ENCODE results near the gene MIPEP. TPM values are rescaled to one million over a fixed set of nuclear protein-coding genes. Genes with fewer than 3 reads are reported as not detected.
"Not testable (repeated sequence)": the region's sequence is repeated elsewhere in the genome, so short reads cannot be mapped to it uniquely, and the experiment has no call there.

MIPEP gene
- total RNA-seq, 4 donors from 2014 or later: 17.1 to 27.9 (median 24.1) TPM

DNA sequence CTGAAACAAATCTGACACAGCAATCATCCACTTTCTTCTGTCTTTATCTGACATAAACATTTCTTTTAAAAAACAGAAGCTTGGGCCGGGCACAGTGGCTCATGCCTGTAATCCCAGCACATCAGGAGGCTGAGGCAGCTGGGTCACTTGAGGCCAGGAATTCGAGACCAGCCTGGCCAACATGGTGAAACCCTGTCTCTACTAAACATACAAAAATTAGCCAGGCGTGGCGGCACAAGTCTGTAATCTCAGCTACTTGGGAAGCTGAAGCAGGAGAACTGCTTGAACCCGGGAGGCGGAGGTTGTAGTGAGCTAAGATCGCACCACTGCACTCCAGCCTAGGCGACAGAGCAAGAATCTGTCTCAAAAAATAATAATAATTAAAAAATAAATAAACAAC, 127.4 kb downstream of the MIPEP start:
- WGBS, 2 donors: 28 to 56% methylated on average over 8 of the region's 8 CpGs
- peak in 1 of 2 donors; percentile 23 for TF ChIP-seq POLR2A (IDR thresholded peaks at IDR 0.05)
- H3K9me3 ChIP-seq; H3K4me3 ChIP-seq (replicated peaks in 1 of 3); H3K27me3 ChIP-seq; intact Hi-C loops (cut with DNase I); H3K36me3 ChIP-seq: not testable (repeated sequence)
- Histone ChIP-seq H3K4me1 (peaks cover 37 to 62% of the 10 kb centered on the region in 2 donors), H3K27ac (peak overlapping the region; percentile 1 to 77 (median 48))
- peak; percentile 83 to 84 for DNase-seq

DNA sequence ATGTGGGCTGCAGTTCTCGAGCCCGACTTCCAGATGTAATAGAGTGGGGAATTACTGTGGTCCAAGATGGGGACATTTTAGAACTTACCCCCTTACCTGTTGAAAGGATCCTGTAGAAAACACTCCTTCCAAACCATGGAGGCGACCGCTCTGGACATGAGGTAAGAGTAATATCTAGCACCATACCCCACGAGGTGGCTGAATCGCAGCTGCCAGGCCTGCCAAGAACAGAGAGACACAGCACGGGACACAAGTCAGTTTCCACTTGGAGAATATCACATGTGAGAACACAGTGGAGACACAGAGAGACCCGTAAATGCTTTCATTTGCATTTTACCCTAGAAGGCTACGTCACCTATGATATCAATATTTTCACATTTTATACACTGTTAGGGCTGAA, 129.2 kb downstream of the MIPEP start:
- H3K9me3 ChIP-seq: no peaks in the 10 kb centered on the region
- WGBS, 2 donors: 95 to 96% methylated on average over 9 of the region's 9 CpGs
- no peak overlapping the region for H3K4me3 ChIP-seq (replicated peaks in 1 of 3)
- H3K27ac ChIP-seq: peak overlapping the region in 2 of 3 donors; percentile 75 to 77
- no peaks in the 10 kb centered on the region for H3K27me3 ChIP-seq
- no peak for TF ChIP-seq POLR2A (IDR thresholded peaks at IDR 0.05)
- TF ChIP-seq, protein P1, sequence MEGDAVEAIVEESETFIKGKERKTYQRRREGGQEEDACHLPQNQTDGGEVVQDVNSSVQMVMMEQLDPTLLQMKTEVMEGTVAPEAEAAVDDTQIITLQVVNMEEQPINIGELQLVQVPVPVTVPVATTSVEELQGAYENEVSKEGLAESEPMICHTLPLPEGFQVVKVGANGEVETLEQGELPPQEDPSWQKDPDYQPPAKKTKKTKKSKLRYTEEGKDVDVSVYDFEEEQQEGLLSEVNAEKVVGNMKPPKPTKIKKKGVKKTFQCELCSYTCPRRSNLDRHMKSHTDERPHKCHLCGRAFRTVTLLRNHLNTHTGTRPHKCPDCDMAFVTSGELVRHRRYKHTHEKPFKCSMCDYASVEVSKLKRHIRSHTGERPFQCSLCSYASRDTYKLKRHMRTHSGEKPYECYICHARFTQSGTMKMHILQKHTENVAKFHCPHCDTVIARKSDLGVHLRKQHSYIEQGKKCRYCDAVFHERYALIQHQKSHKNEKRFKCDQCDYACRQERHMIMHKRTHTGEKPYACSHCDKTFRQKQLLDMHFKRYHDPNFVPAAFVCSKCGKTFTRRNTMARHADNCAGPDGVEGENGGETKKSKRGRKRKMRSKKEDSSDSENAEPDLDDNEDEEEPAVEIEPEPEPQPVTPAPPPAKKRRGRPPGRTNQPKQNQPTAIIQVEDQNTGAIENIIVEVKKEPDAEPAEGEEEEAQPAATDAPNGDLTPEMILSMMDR (IDR thresholded peaks at IDR 0.05): no peak
- intact Hi-C loops (cut with DNase I): no loop called here
- no peaks in the 10 kb centered on the region for H3K36me3 ChIP-seq
- DNase-seq: no peak
- H3K4me1 ChIP-seq: peaks cover 41 to 60% of the 10 kb centered on the region in 2 donors

DNA sequence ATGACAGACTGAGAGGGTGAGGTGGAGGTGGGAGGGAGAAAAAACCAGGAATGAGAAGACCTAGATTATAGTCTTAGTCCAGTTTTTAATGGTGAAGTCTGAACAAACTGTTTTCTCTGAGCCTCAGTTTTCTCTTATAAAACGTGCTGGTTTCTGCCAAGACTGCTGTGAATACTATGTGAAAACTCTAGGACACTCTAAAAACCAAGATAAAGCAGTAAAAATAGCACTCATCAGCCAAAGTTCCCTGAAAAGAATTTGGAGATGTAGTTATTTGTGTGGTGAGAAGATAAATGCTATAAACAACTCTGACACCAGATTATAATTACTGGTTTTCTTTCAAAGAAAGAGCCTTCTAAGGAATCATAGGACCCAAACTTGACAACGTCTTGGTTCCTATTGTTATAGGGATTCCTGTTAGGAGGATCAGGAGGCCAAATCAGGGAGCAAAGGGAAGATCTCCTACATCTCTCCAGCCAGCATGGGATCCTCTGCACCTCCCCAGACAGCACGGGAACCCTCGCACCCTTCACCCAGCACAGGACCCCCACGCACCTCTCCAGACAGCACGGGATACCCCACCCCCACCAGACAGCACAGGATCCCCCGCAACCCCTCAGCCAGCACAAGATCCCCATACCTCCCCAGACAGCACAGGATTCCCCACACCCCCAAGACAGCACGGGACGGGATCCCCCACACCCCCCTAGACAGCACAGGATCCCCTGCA, 130.2 kb downstream of the MIPEP start:
- H3K4me1 ChIP-seq: peaks cover 45 to 67% of the 10 kb centered on the region in 2 donors
- DNase-seq: no peak
- H3K27ac ChIP-seq: peak overlapping the region; percentile 75 to 77 (median 77)
- 62 to 77% methylated on average over 6 to 8 of the region's 9 CpGs for WGBS, 2 donors
- no peaks in the 10 kb centered on the region for H3K9me3 ChIP-seq
- H3K4me3 ChIP-seq (replicated peaks in 1 of 3): no peak overlapping the region
- TF ChIP-seq, protein P1 (IDR thresholded peaks at IDR 0.05): no peak
- no peak for TF ChIP-seq POLR2A (IDR thresholded peaks at IDR 0.05)
- H3K36me3 ChIP-seq: no peaks in the 10 kb centered on the region
- intact Hi-C loops (cut with DNase I): no loop called here
- H3K27me3 ChIP-seq: no peaks in the 10 kb centered on the region

DNA sequence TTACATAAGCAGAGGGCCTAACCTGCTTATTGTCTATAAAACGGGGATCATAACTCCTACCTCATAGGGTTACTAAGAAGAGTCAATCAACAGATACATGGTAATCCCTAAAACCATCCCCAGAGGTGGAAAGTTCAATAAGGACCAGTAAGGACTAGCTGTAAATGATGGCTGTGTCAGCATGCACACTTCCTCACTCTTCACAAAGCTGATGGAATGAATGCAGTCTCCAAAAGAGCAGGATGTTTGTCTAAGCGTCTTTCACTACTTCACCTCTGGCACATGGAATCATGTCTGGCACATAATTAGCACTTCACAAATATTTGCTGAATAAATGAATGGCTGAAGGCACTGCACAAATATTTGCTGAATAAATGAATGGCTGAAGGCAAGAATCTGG, 134.2 kb downstream of the MIPEP start:
- H3K27ac ChIP-seq: no peak overlapping the region
- intact Hi-C loops (cut with DNase I): no loop called here
- TF ChIP-seq, protein P1 (IDR thresholded peaks at IDR 0.05): no peak
- no peak for TF ChIP-seq POLR2A (IDR thresholded peaks at IDR 0.05)
- H3K4me3 ChIP-seq (replicated peaks in 1 of 3): no peak overlapping the region
- no peaks in the 10 kb centered on the region for H3K9me3 ChIP-seq
- H3K36me3 ChIP-seq: no peaks in the 10 kb centered on the region
- 71 to 89% methylated on average over 2 of the region's 2 CpGs for WGBS, 2 donors
- no peaks in the 10 kb centered on the region for H3K27me3 ChIP-seq
- no peak for DNase-seq
- H3K4me1 ChIP-seq: peaks cover 26 to 44% of the 10 kb centered on the region in 2 donors

DNA sequence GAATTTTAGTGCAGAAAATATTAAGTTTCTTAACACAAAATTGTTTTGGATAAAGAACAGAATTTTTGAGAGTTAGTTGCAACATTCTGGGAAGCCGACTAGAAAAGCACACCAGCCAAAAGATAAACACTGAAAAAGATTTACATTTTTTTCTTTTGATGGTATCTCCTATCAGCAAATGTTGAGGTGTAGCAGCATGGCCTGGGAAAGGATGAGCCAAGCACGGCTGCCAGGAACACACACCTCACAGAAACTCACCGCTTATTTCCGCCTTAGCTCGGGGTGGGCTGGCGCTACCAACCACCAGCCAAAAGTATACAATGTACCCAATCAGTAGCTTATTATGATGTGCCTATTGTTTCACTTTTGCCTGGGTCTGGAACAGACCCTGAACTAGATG, 134.7 kb downstream of the MIPEP start:
- no peaks in the 10 kb centered on the region for H3K27me3 ChIP-seq
- H3K36me3 ChIP-seq: no peaks in the 10 kb centered on the region
- no peak overlapping the region for H3K4me3 ChIP-seq (replicated peaks in 1 of 3)
- WGBS, 2 donors: 85 to 88% methylated on average over 6 of the region's 6 CpGs
- intact Hi-C loops (cut with DNase I): no loop called here
- H3K27ac ChIP-seq: no peak overlapping the region
- no peaks in the 10 kb centered on the region for H3K9me3 ChIP-seq
- TF ChIP-seq, protein P1 (IDR thresholded peaks at IDR 0.05): no peak
- TF ChIP-seq POLR2A (IDR thresholded peaks at IDR 0.05): no peak
- peaks cover 29 to 45% of the 10 kb centered on the region in 2 donors for H3K4me1 ChIP-seq
- DNase-seq: no peak

Data from thyroid gland (tissue), 4 donors.